NCI-H2107 treated with DMSO at 0.1 percent for 48 hours (cell line): Measurements from ENCODE around the gene ANXA2.

Experiments
- DNase-seq: peaks from one replicate; lab custom pipeline; 2025; ENCODE audit not compliant: unreplicated experiment; lab: John Stamatoyannopoulos, UW

The ANXA2 gene

DNA sequence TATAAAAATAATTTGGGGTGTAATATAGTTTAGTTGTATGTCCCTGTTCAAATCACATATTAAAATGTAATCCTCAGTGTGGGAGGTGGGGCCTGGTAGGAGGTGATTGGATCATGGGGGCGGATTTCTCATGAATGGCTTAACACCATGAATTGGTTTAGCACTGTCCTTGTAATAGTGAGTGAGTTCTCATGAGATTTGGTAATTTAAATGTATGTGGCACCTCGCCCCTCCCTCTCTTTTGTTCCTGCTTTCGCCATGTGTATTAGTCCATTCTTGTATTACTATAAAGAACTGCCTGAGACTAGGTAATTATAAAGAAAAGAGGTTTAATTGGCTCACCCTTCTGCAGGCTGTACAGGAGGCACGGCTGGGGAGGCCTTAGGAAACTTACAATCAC, 83.9 kb downstream of the ANXA2 start:
- no peak for DNase-seq

DNA sequence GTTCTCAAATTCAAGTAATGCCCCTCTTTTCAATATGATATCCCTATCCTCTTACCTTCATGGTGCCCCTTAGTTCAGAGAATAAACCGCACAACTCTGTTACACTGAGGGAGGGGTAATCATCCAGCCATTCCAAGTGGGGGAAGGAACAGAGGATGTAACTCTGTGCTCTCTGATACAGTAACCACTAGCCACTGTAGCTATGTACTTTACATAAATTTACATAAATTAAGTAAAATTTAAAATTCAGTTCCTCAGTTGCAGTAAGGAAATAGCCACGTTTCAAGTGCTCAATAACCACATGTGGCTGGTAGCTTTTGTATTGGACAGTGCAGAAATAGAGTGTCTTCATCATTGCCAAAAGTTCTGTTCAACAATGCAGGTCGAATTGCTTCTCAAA, 90.8 kb downstream of the ANXA2 start:
- no peak for DNase-seq

DNA sequence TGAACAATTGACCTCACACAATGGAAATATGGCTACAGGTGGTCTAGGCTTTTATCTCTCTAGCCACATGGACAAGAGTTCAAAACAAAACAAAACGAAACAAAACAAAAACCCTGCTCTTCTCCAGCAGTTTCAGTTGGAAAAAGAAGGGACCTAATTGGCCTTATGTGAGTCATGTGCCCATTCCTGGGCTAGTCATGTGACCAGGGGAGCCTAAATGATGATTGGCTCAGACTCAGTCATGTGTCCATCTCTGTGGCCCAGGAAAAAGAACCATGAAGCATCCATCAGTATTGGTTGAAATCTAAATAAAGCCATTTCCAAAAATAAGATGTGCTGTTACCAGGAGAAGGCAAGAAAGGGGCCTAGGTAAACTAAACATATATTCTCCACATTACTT, 96.8 kb downstream of the ANXA2 start:
- no peak for DNase-seq

DNA sequence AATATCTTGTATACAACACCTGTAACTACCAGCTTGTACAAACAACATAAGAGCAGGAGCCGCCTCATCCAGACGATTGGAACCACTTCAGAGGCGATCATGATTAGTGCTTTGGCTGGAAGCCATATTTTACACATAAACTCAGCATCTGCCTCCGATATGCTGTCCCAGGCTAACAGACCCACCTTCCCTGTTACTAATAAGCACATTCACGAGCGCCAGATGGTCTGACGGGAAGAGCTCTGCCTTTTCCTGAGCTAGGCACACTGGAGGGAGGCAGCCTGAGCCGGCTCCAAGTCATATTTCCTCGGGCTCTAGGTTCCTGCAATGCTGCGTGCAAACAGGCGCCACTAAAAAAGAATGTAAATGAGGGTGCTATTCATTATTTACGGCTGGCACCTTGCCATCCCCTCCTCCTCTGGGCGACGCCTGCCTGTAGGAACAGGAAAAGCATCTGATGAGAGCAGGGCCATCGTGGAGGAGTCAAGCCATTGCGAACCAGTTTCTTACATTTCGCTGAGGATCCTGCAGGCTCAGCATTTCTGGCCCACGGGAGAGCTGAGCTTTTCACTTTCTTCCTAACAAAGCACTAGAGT, 98.2 kb downstream of the ANXA2 start:
- peak; percentile 72 for DNase-seq
